HCT116 (cell line): ENCODE results near the gene NR2E1. TPM values are rescaled to one million over a fixed set of nuclear protein-coding genes. Genes with fewer than 3 reads are reported as not detected.

Experiments used
- ATAC-seq: fragments of 200-7000 bp; cut with Tn5 transposase; 2 replicates; pipeline ENCODE4 v1.9.1; 2020; ENCODE audit warnings: mild to moderate bottlenecking, moderate library complexity
- BruUV-seq: library from RNA; stranded (reverse); fragments of 400-500 nt; replicated peaks from 2 replicates; lab custom pipeline; 2021; lab: Mats Ljungman, UMichigan
- CTCF ChIA-PET: fragments of 300-600 bp; sonication (Branson Sonifier 250); formaldehyde crosslinking; loops from one replicate; lab custom pipeline; 2021; ENCODE audit warnings: antibody characterized with exemption; lab: Charles Lee
- POLR2A ChIA-PET: fragments of 300-600, 350-600 bp; sonication (Branson Sonifier 250); formaldehyde crosslinking; loops from one replicate; lab custom pipeline; 2021; ENCODE audit warnings: antibody characterized with exemption; lab: Charles Lee
- RAD21 ChIA-PET, 2 experiments: fragments of 300-600 bp; sonication (Branson Sonifier 250); formaldehyde crosslinking; loops; one replicate each; lab custom pipeline; 2023; ENCODE audit warnings: low total read pairs in 2 of 2; ENCODE audit not compliant: uncharacterized antibody in 2 of 2, unreplicated experiment in 2 of 2, low non-redundant PET in 1 of 2; lab: Charles Lee
- DNase-seq: peaks from one replicate; pipeline ENCODE4 v3.0.0-alpha.2; 2010; ENCODE audit warnings: low read depth, low spot score
- H2AFZ ChIP-seq: fragments of 200-600 bp; shearing (Covaris generic), sonication (generic); 2 replicates; pipeline ENCODE4 v1.6.1; 2017; ENCODE audit warnings: low read depth, mixed run types, mixed read lengths, antibody characterized with exemption, low read length; ENCODE audit not compliant: poor library complexity, severe bottlenecking
- H3K27ac ChIP-seq: 2 replicates; pipeline ENCODE4 v1.5.1; 2012; ENCODE audit warnings: low read depth, low read length
- H3K27me3 ChIP-seq: fragments of 200-600 bp; sonication (generic); 2 replicates; pipeline ENCODE4 v1.6.1; 2016; ENCODE audit warnings: mixed run types, low read length, mixed read lengths; ENCODE audit not compliant: insufficient read depth
- H3K36me3 ChIP-seq, 2 experiments: fragments of 200-500 bp in 1 of 2; fragments of 200-600 bp in 1 of 2; sonication (Bioruptor generic) in 1 of 2; sonication (generic) in 1 of 2; 2 replicates each; pipeline versions ENCODE4 v1.5.1 to v1.6.1; 2014 to 2016; ENCODE audit warnings: low read length in 2 of 2, inconsistent platforms in 1 of 2, mixed read lengths in 1 of 2, mixed run types in 1 of 2; ENCODE audit not compliant: insufficient read depth in 2 of 2, control insufficient read depth in 1 of 2
- H3K4me1 ChIP-seq, 2 experiments: fragments of 200-600 bp in 1 of 2; sonication (generic) in 1 of 2; 2 replicates each; pipeline versions ENCODE4 v1.5.1 to v1.6.1; 2012 to 2017; ENCODE audit warnings: low read length in 2 of 2, inconsistent platforms in 1 of 2, mild to moderate bottlenecking in 1 of 2, mixed read lengths in 1 of 2, mixed run types in 1 of 2, moderate library complexity in 1 of 2; ENCODE audit not compliant: insufficient read depth in 2 of 2, control insufficient read depth in 1 of 2
- H3K4me2 ChIP-seq: fragments of 200-600 bp; sonication (generic); 2 replicates; pipeline ENCODE4 v1.6.1; 2017; ENCODE audit warnings: mixed run types, low read length, mixed read lengths
- H3K4me3 ChIP-seq, 2 experiments: fragments of 200-600 bp in 1 of 2; sonication (generic) in 1 of 2; replicated peaks in 1 of 2; 2 replicates each; pipeline ENCODE4 v1.5.1; 2011 to 2016; ENCODE audit warnings: low read length in 2 of 2, control low read depth in 1 of 2, low read depth in 1 of 2, mild to moderate bottlenecking in 1 of 2, mixed read lengths in 1 of 2, mixed run types in 1 of 2
- H3K79me2 ChIP-seq: fragments of 200-600 bp; sonication (generic); 2 replicates; pipeline ENCODE4 v1.6.1; 2017; ENCODE audit warnings: mild to moderate bottlenecking, mixed run types, low read length, moderate library complexity, mixed read lengths; ENCODE audit not compliant: insufficient read depth
- H3K9ac ChIP-seq: fragments of 200-600 bp; sonication (generic); 2 replicates; pipeline ENCODE4 v1.6.1; 2016; ENCODE audit warnings: low read length, mixed read lengths
- H3K9me2 ChIP-seq: fragments of 200-600 bp; sonication (generic), shearing (Covaris generic); 2 replicates; pipeline ENCODE4 v1.6.1; 2017; ENCODE audit warnings: mixed run types, mild to moderate bottlenecking, moderate library complexity; ENCODE audit not compliant: insufficient read depth
- H3K9me3 ChIP-seq, 2 experiments: fragments of 200-500 bp in 1 of 2; fragments of 200-600 bp in 1 of 2; sonication (Bioruptor generic) in 1 of 2; sonication (generic) in 1 of 2; 2 replicates each; pipeline ENCODE4 v1.6.1; 2014 to 2017; ENCODE audit warnings: low read length in 2 of 2, mixed read lengths in 2 of 2, inconsistent platforms in 1 of 2, low read depth in 1 of 2, mild to moderate bottlenecking in 1 of 2, mixed run types in 1 of 2, moderate library complexity in 1 of 2; ENCODE audit not compliant: control insufficient read depth in 1 of 2, insufficient read depth in 1 of 2
- H4K20me1 ChIP-seq: fragments of 200-600 bp; sonication (generic), shearing (Covaris generic); 2 replicates; pipeline ENCODE4 v1.6.1; 2017; ENCODE audit warnings: mixed run types, mild to moderate bottlenecking, moderate library complexity; ENCODE audit not compliant: insufficient read depth
- CBX3 ChIP-seq: IDR thresholded peaks from 2 replicates; pipeline ENCODE4 v1.6.1; 2012; ENCODE audit warnings: low read depth
- CEBPB ChIP-seq: IDR thresholded peaks from 2 replicates; pipeline ENCODE4 v1.6.1; 2012; ENCODE audit warnings: low read depth
- EGR1 ChIP-seq: IDR thresholded peaks from 2 replicates; pipeline ENCODE4 v1.6.1; 2012; ENCODE audit warnings: low read depth
- ELF1 ChIP-seq: IDR thresholded peaks from 2 replicates; pipeline ENCODE4 v1.6.1; 2012; ENCODE audit warnings: low read depth, borderline replicate concordance
- EZH2phosphoT487 ChIP-seq: fragments of 200-600 bp; IDR thresholded peaks from 2 replicates; pipeline ENCODE4 v1.6.1; 2018; ENCODE audit warnings: antibody characterized with exemption, borderline replicate concordance
- FOSL1 ChIP-seq: IDR thresholded peaks from 2 replicates; pipeline ENCODE4 v1.6.1; 2012; ENCODE audit warnings: low read depth
- POLR2A ChIP-seq: IDR thresholded peaks from 2 replicates; pipeline ENCODE4 v1.7.0; 2011; ENCODE audit warnings: borderline replicate concordance; ENCODE audit not compliant: insufficient read depth, insufficient read length; ENCODE audit errors: extremely low read depth
- POLR2AphosphoS5 ChIP-seq: IDR thresholded peaks from 2 replicates; pipeline ENCODE4 v1.6.1; 2011; ENCODE audit warnings: mild to moderate bottlenecking, low read depth, low read length, moderate library complexity
- SIN3A ChIP-seq: IDR thresholded peaks from 2 replicates; pipeline ENCODE4 v1.6.1; 2012; ENCODE audit warnings: low read depth
- SRF ChIP-seq: IDR thresholded peaks from 2 replicates; pipeline ENCODE4 v1.6.1; 2012; ENCODE audit warnings: low read depth
- TCF7L2 ChIP-seq: IDR thresholded peaks from 2 replicates; pipeline ENCODE4 v1.7.0; 2011; ENCODE audit warnings: borderline replicate concordance, inconsistent platforms; ENCODE audit not compliant: insufficient read depth, insufficient read length; ENCODE audit errors: extremely low read depth
- YY1 ChIP-seq: IDR thresholded peaks from 2 replicates; pipeline ENCODE4 v1.6.1; 2011; ENCODE audit warnings: low read length, low read depth, moderate library complexity, mild to moderate bottlenecking; ENCODE audit not compliant: insufficient replicate concordance; ENCODE audit errors: extremely low read depth
- ZFX ChIP-seq: fragments of 450-650 bp; IDR thresholded peaks from 2 replicates; pipeline ENCODE4 v1.6.1; 2017
- ZNF274 ChIP-seq: fragments of 200-500 bp; sonication (Bioruptor generic); IDR thresholded peaks from 2 replicates; pipeline ENCODE4 v1.6.1; 2014; ENCODE audit warnings: mild to moderate bottlenecking, low read depth, low read length, inconsistent platforms
- intact Hi-C: fragments of 100-400 bp; cut with micrococcal nuclease; formaldehyde crosslinking; loops from 2 replicates; pipeline ENCODE4 v1.10.0; 2022
- total RNA-seq: library from RNA; stranded (reverse); gene quantifications from one replicate; pipeline ENCODE4 v1.2.1, GENCODE V29; 2021; ENCODE audit not compliant: unreplicated experiment
- TF ChIP-seq, protein P1 (sequence below), 3 experiments: fragments of 200-600 bp in 1 of 3; sonication (generic) in 1 of 3; IDR thresholded peaks in 2 of 3; conservative IDR thresholded peaks in 1 of 3; 2 replicates each; pipeline ENCODE4 v1.5.1; 2012 to 2017; ENCODE audit warnings: low read depth in 2 of 3, low read length in 2 of 3, antibody characterized with exemption in 1 of 3, borderline replicate concordance in 1 of 3, control low read depth in 1 of 3, mild to moderate bottlenecking in 1 of 3, mixed read lengths in 1 of 3, mixed run types in 1 of 3, moderate library complexity in 1 of 3; ENCODE audit not compliant: insufficient read depth in 1 of 3
- TF ChIP-seq, protein P2 (sequence below): IDR thresholded peaks from 2 replicates; pipeline ENCODE4 v1.6.1; 2012; ENCODE audit warnings: low read depth
- TF ChIP-seq, protein P3 (sequence below): IDR thresholded peaks from 2 replicates; pipeline ENCODE4 v1.6.1; 2012
- TF ChIP-seq, protein P4 (sequence below): IDR thresholded peaks from 2 replicates; pipeline ENCODE4 v1.6.1; 2012

NR2E1 gene
- total RNA-seq, 1 experiment from 2014 or later = not detected

DNA sequence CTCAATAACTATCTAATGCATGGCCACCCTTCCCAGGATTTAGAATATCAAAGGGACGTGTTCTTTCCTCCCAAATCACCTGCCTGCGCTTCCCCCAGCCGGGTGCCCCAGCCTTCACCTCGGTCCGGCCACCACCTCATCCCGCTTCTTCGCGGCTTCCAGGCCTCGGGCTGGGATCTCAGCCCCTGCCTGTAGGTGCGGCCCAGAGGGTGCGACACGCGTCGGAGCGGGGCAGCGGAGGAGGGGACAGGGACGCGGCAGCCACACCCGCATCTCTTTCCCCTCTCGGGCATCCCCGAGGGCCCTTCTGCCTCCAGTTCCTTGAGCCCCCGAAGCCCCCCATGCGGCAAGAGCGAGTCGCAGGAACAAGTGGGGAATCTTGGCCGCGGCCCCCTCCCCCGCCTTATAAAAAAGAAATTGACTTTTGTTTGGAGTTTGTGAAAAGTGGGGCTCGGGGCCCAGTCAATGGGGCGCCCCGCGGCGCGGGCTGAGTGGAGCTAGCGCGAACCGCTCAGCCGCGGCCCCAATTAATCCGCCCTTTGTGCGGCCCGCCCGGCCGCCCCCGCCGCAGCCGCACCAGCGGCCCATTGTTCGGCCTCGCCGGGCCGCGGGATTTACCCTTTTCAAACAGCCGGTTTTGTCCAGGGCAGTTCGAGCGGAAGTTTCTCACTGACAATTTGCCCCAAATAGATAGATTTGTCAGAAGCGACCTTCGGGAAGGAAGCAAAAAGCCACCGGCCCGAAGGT is 8.4 kb upstream of the NR2E1 start:
- ChIA-PET RAD21 (no interaction called here), CTCF (no interaction called here), POLR2A (no interaction called here)
- BruUV-seq = no TSS peak
- Histone ChIP-seq H3K4me3 (no peak overlapping the region), H3K4me1 (no peaks in the 10 kb centered on the region), H3K9me3 (no peaks in the 10 kb centered on the region), H4K20me1 (no peaks in the 10 kb centered on the region), H3K4me2 (no peak overlapping the region), H3K27me3 (0 out of 2 replicates have a peak, but pooled peaks cover 9% of the 10 kb centered on the region), H3K9ac (no peak overlapping the region), H3K79me2 (no peaks in the 10 kb centered on the region), H3K9me2 (no peaks in the 10 kb centered on the region), H3K36me3 (no peaks in the 10 kb centered on the region), H3K27ac (no peak overlapping the region), H2AFZ (no peak overlapping the region)
- no peak for DNase-seq
- intact Hi-C loops = no loop called here
- ATAC-seq = no peak
- TF ChIP-seq, protein P1, sequence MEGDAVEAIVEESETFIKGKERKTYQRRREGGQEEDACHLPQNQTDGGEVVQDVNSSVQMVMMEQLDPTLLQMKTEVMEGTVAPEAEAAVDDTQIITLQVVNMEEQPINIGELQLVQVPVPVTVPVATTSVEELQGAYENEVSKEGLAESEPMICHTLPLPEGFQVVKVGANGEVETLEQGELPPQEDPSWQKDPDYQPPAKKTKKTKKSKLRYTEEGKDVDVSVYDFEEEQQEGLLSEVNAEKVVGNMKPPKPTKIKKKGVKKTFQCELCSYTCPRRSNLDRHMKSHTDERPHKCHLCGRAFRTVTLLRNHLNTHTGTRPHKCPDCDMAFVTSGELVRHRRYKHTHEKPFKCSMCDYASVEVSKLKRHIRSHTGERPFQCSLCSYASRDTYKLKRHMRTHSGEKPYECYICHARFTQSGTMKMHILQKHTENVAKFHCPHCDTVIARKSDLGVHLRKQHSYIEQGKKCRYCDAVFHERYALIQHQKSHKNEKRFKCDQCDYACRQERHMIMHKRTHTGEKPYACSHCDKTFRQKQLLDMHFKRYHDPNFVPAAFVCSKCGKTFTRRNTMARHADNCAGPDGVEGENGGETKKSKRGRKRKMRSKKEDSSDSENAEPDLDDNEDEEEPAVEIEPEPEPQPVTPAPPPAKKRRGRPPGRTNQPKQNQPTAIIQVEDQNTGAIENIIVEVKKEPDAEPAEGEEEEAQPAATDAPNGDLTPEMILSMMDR (IDR thresholded peaks at IDR 0.05 in 2 of 3, conservative IDR thresholded peaks at IDR 0.05 in 1 of 3; ENCODE audit: borderline replicate concordance in 1 of 3, insufficient read depth in 1 of 3, low read depth in 2 of 3, low read length in 2 of 3) = no peak
- TF ChIP-seq ZNF274 = no peak
- no peak for TF ChIP-seq SIN3A
- TF ChIP-seq, protein P2, sequence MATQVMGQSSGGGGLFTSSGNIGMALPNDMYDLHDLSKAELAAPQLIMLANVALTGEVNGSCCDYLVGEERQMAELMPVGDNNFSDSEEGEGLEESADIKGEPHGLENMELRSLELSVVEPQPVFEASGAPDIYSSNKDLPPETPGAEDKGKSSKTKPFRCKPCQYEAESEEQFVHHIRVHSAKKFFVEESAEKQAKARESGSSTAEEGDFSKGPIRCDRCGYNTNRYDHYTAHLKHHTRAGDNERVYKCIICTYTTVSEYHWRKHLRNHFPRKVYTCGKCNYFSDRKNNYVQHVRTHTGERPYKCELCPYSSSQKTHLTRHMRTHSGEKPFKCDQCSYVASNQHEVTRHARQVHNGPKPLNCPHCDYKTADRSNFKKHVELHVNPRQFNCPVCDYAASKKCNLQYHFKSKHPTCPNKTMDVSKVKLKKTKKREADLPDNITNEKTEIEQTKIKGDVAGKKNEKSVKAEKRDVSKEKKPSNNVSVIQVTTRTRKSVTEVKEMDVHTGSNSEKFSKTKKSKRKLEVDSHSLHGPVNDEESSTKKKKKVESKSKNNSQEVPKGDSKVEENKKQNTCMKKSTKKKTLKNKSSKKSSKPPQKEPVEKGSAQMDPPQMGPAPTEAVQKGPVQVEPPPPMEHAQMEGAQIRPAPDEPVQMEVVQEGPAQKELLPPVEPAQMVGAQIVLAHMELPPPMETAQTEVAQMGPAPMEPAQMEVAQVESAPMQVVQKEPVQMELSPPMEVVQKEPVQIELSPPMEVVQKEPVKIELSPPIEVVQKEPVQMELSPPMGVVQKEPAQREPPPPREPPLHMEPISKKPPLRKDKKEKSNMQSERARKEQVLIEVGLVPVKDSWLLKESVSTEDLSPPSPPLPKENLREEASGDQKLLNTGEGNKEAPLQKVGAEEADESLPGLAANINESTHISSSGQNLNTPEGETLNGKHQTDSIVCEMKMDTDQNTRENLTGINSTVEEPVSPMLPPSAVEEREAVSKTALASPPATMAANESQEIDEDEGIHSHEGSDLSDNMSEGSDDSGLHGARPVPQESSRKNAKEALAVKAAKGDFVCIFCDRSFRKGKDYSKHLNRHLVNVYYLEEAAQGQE = no peak
- TF ChIP-seq EZH2phosphoT487 = no peak
- TF ChIP-seq CEBPB = no peak
- TF ChIP-seq YY1 = no peak
- no peak for TF ChIP-seq TCF7L2
- TF ChIP-seq SRF = no peak
- TF ChIP-seq, protein P3, sequence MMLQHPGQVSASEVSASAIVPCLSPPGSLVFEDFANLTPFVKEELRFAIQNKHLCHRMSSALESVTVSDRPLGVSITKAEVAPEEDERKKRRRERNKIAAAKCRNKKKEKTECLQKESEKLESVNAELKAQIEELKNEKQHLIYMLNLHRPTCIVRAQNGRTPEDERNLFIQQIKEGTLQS = no peak
- TF ChIP-seq, protein P4, sequence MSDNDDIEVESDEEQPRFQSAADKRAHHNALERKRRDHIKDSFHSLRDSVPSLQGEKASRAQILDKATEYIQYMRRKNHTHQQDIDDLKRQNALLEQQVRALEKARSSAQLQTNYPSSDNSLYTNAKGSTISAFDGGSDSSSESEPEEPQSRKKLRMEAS = no peak
- no peak for TF ChIP-seq CBX3
- no peak for TF ChIP-seq FOSL1
- TF ChIP-seq ELF1 = no peak
- TF ChIP-seq POLR2AphosphoS5 = no peak
- TF ChIP-seq POLR2A = no peak
- TF ChIP-seq ZFX = no peak
- TF ChIP-seq EGR1 = no peak
